H1 (cell line): ENCODE results near the gene TGFBR2. TPM values are rescaled to one million over a fixed set of nuclear protein-coding genes. Genes with fewer than 3 reads are reported as not detected.

Source experiments
- CTCF ChIA-PET: fragments of 300-600 bp; sonication (Branson Sonifier 250); formaldehyde crosslinking; loops from one replicate; lab custom pipeline; 2021; ENCODE audit not compliant: partially characterized antibody; lab: Charles Lee
- POLR2A ChIA-PET: fragments of 300-600 bp; sonication (Branson Sonifier 250); formaldehyde crosslinking; loops from one replicate; lab custom pipeline; 2021; ENCODE audit warnings: inconsistent platforms; ENCODE audit not compliant: partially characterized antibody; lab: Charles Lee
- DNase-seq, 2 experiments: peaks; one replicate each; pipeline versions ENCODE4 v3.0.0 to v3.0.0-alpha.2; 2010 to 2022; ENCODE audit warnings: low spot score in 2 of 2, low read depth in 1 of 2, mixed read lengths in 1 of 2
- FAIRE-seq: peaks from 2 replicates; lab custom pipeline; 2011; peaks lifted over from hg19 to GRCh38; lab: Jason Lieb, UNC
- H2AFZ ChIP-seq: 2 replicates; pipeline ENCODE4 v1.8.1; 2012; ENCODE audit warnings: low read length, inconsistent platforms
- H2AK5ac ChIP-seq: 2 replicates; pipeline ENCODE4 v1.6.1; 2013; ENCODE audit warnings: low read depth, low read length
- H2BK120ac ChIP-seq: replicated peaks from 2 replicates; pipeline ENCODE3; 2013; ENCODE audit warnings: low read depth, low read length, inconsistent platforms
- H2BK12ac ChIP-seq: 2 replicates; pipeline ENCODE4 v1.6.1; 2013; ENCODE audit warnings: low read depth, low read length
- H2BK15ac ChIP-seq: 2 replicates; pipeline ENCODE4 v1.6.1; 2013; ENCODE audit warnings: low read length
- H2BK20ac ChIP-seq: 2 replicates; pipeline ENCODE4 v1.6.1; 2013; ENCODE audit warnings: low read length
- H2BK5ac ChIP-seq: 2 replicates; pipeline ENCODE4 v1.6.1; 2013; ENCODE audit warnings: low read depth, low read length
- H3K14ac ChIP-seq: 2 replicates; pipeline ENCODE4 v1.6.1; 2013; ENCODE audit warnings: inconsistent platforms; ENCODE audit not compliant: insufficient read length
- H3K18ac ChIP-seq: 2 replicates; pipeline ENCODE4 v1.6.1; 2013; ENCODE audit warnings: low read length; ENCODE audit errors: extremely low read depth
- H3K23ac ChIP-seq: 2 replicates; pipeline ENCODE4 v1.6.1; 2013; ENCODE audit warnings: inconsistent platforms; ENCODE audit not compliant: insufficient read length
- H3K23me2 ChIP-seq: 2 replicates; pipeline ENCODE4 v1.6.1; 2013; ENCODE audit warnings: low read depth, low read length
- H3K27ac ChIP-seq: 2 replicates; pipeline ENCODE4 v1.6.1; 2011; ENCODE audit warnings: low read depth, low read length, inconsistent platforms
- H3K27me3 ChIP-seq, 4 experiments: replicated peaks in 1 of 4; 1 replicate in 1 of 4; 2 replicates in 3 of 4; pipeline versions ENCODE4 v1.6.1 to v1.8.1; 2011 to 2013; ENCODE audit warnings: low read length in 3 of 4, mild to moderate bottlenecking in 3 of 4, inconsistent platforms in 2 of 4, mixed read lengths in 2 of 4, moderate library complexity in 1 of 4; ENCODE audit not compliant: control insufficient read depth in 3 of 4, insufficient read depth in 3 of 4; ENCODE audit errors: extremely low read depth in 1 of 4
- H3K36me3 ChIP-seq, 4 experiments: 2 replicates each; pipeline versions ENCODE4 v1.6.1 to v1.8.1; 2011 to 2013; ENCODE audit warnings: mild to moderate bottlenecking in 4 of 4, low read length in 3 of 4, moderate library complexity in 2 of 4, control low read depth in 1 of 4, inconsistent platforms in 1 of 4; ENCODE audit not compliant: insufficient read depth in 4 of 4, control insufficient read depth in 2 of 4
- H3K4ac ChIP-seq: replicated peaks from 2 replicates; pipeline ENCODE3; 2013; ENCODE audit warnings: low read length, low read depth, mixed read lengths, inconsistent platforms; ENCODE audit not compliant: insufficient read length
- H3K4me1 ChIP-seq, 4 experiments: replicated peaks in 1 of 4; 1 replicate in 1 of 4; 2 replicates in 3 of 4; pipeline versions ENCODE4 v1.6.1 to v1.8.1; 2011 to 2013; ENCODE audit warnings: low read length in 3 of 4, inconsistent platforms in 2 of 4, mixed read lengths in 1 of 4; ENCODE audit not compliant: insufficient read depth in 4 of 4, control insufficient read depth in 3 of 4
- H3K4me2 ChIP-seq, 2 experiments: 2 replicates each; pipeline versions ENCODE4 v1.6.1 to v1.8.1; 2011 to 2013; ENCODE audit warnings: low read depth in 2 of 2, low read length in 2 of 2, control low read depth in 1 of 2, inconsistent platforms in 1 of 2, mild to moderate bottlenecking in 1 of 2; ENCODE audit not compliant: insufficient read depth in 1 of 2
- H3K4me3 ChIP-seq, 4 experiments: fragments of 200-600, 300-600 bp in 1 of 4; sonication (generic), shearing (Covaris generic), sonication (Bioruptor Twin) in 1 of 4; 2 replicates each; pipeline versions ENCODE4 v1.5.1 to v1.8.1; 2011 to 2016; ENCODE audit warnings: low read length in 4 of 4, low read depth in 3 of 4, control low read depth in 2 of 4, inconsistent platforms in 2 of 4, mild to moderate bottlenecking in 2 of 4, mixed read lengths in 1 of 4, moderate library complexity in 1 of 4; ENCODE audit not compliant: insufficient read depth in 2 of 4; ENCODE audit errors: extremely low read depth in 1 of 4
- H3K56ac ChIP-seq: replicated peaks from 2 replicates; pipeline ENCODE3; 2013; ENCODE audit warnings: low read depth, mild to moderate bottlenecking, mixed read lengths, low read length, inconsistent platforms; ENCODE audit not compliant: insufficient read length
- H3K79me1 ChIP-seq: 2 replicates; pipeline ENCODE4 v1.6.1; 2013; ENCODE audit warnings: low read depth, low read length, control low read depth
- H3K79me2 ChIP-seq, 2 experiments: 2 replicates each; pipeline versions ENCODE4 v1.6.1 to v1.8.1; 2012 to 2013; ENCODE audit warnings: low read length in 2 of 2, mild to moderate bottlenecking in 2 of 2, inconsistent platforms in 1 of 2; ENCODE audit not compliant: insufficient read depth in 2 of 2, control insufficient read depth in 1 of 2
- H3K9ac ChIP-seq, 4 experiments: replicated peaks in 1 of 4; 1 replicate in 1 of 4; 2 replicates in 3 of 4; pipeline versions ENCODE4 v1.6.1 to v1.8.1; 2011 to 2013; ENCODE audit warnings: low read depth in 3 of 4, low read length in 3 of 4, control low read depth in 2 of 4, mild to moderate bottlenecking in 2 of 4, moderate library complexity in 2 of 4, inconsistent platforms in 1 of 4; ENCODE audit errors: extremely low read depth in 1 of 4
- H3K9me3 ChIP-seq, 2 experiments: 2 replicates each; pipeline versions ENCODE4 v1.6.1 to v1.8.1; 2012 to 2013; ENCODE audit warnings: mild to moderate bottlenecking in 2 of 2, moderate library complexity in 2 of 2, control low read depth in 1 of 2, inconsistent platforms in 1 of 2, low read depth in 1 of 2, low read length in 1 of 2, mixed read lengths in 1 of 2; ENCODE audit not compliant: insufficient read depth in 2 of 2
- H4K20me1 ChIP-seq, 2 experiments: replicated peaks in 1 of 2; 2 replicates each; pipeline versions ENCODE3 to v1.8.1; 2011 to 2013; ENCODE audit warnings: inconsistent platforms in 2 of 2, low read length in 2 of 2, mild to moderate bottlenecking in 1 of 2; ENCODE audit not compliant: insufficient read depth in 2 of 2, control insufficient read depth in 1 of 2
- H4K5ac ChIP-seq: 2 replicates; pipeline ENCODE4 v1.6.1; 2013; ENCODE audit warnings: low read length, low read depth, mixed read lengths, inconsistent platforms; ENCODE audit not compliant: insufficient read length
- H4K8ac ChIP-seq: 2 replicates; pipeline ENCODE4 v1.8.0; 2013; ENCODE audit warnings: mild to moderate bottlenecking, moderate library complexity, low read length, inconsistent platforms; ENCODE audit not compliant: insufficient read depth; ENCODE audit errors: extremely low read depth
- H4K91ac ChIP-seq: replicated peaks from 2 replicates; pipeline ENCODE3; 2013; ENCODE audit warnings: low read length, mixed read lengths, inconsistent platforms; ENCODE audit not compliant: insufficient read length
- EGR1 ChIP-seq: IDR thresholded peaks from 2 replicates; pipeline ENCODE4 v1.6.1; 2011; ENCODE audit warnings: low read depth, low read length, borderline replicate concordance
- HDAC6 ChIP-seq: IDR thresholded peaks from one replicate; pipeline ENCODE4 v1.7.1; 2012; ENCODE audit warnings: low read depth, mild to moderate bottlenecking, inconsistent platforms, low read length, moderate library complexity
- WGBS, 2 experiments: shearing (Covaris generic) in 1 of 2; methylation state at CpG; one replicate each; pipeline versions ENCODE4 v1.1.6 to v1.1.7; 2013 to 2015; ENCODE audit warnings: low lambda C conversion rate in 2 of 2, mixed read lengths in 2 of 2, inconsistent platforms in 1 of 2, low coverage in 1 of 2, missing lambda C conversion rate in 1 of 2; ENCODE audit not compliant: insufficient replicate concordance in 2 of 2, insufficient coverage in 1 of 2, insufficient read length in 1 of 2; ENCODE audit errors: extremely low coverage in 1 of 2, missing lambda C conversion rate in 1 of 2; 5-methylcytosine and 5-hydroxymethylcytosine counted together
- polyA plus RNA-seq, 7 experiments: library from polyadenylated mRNA; depleted of rRNA in 3 of 7; stranded (reverse) in 5 of 7; unstranded in 2 of 7; fragments of >200 nt in 5 of 7; fragments of 200-250 nt in 2 of 7; gene quantifications; 1 replicate in 5 of 7; 2 replicates in 1 of 7; 4 replicates in 1 of 7; pipeline versions ENCODE4 v1.2.1 to v1.2.3, GENCODE V29; 2011 to 2013; ENCODE audit warnings: missing spikeins in 2 of 7, mixed read lengths in 2 of 7
- total RNA-seq: library from RNA; stranded (reverse); fragmentation: NEBNext Ultra II Directional; extraction: Animal tissue kit (Norgen Biotek cat#: 25700); gene quantifications from 2 replicates; pipeline ENCODE4 v1.2.1, GENCODE V29; 2021

Gene TGFBR2
- total and polyA plus RNA-seq, 2 of the 8 experiments (the other 6 are each of a cell fraction or from before 2014, with no cell fraction given) = 4.2 to 7.4 TPM

DNA sequence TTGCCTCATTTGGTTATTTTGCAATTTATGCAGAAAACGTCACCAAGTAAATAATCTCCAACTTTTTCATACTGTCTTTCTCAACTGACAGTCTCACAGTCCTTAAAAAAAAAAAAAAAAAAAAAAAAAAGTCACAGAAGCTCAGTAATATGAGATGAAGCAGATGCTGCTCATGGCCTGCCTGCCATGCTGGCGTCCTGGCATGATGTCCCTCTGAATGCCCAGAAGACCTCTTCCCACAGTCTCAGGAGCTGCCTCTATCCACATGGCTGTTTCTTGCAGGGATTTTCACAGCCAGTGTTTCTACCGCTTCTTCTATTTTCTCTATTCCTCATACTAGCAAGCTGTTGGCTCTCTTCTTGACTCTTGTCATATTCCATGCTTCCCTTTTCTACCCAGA, 87.7 kb downstream of the TGFBR2 start:
- Histone ChIP-seq H3K9me3 (no peaks in the 10 kb centered on the region), H4K20me1 (no peaks in the 10 kb centered on the region), H4K5ac (no peak overlapping the region), H4K91ac (no peak overlapping the region), H2AK5ac (no peak overlapping the region), H3K4me3 (no peak overlapping the region), H3K27me3 (no peaks in the 10 kb centered on the region), H3K4me1 (peaks cover 0 to 13% (median 5%) of the 10 kb centered on the region in 4 experiments; a peak in 5 of 7 replicates), H3K79me1 (no peaks in the 10 kb centered on the region), H3K18ac (no peak overlapping the region), H3K36me3 (peaks cover 2 to 8% (median 4%) of the 10 kb centered on the region in 4 experiments; a peak in 3 of 8 replicates), H2BK20ac (0 out of 2 replicates have a peak overlapping the region, but pooled peaks have one; percentile 8), H2BK5ac (peak overlapping the region; percentile 81; the same call in 1 of the 2 replicates), H2AFZ (no peak overlapping the region), H2BK15ac (no peak overlapping the region), H3K4ac (no peak overlapping the region), H3K27ac (no peak overlapping the region), H3K4me2 (no peak overlapping the region), H3K56ac (no peak overlapping the region), H3K9ac (no peak overlapping the region), H2BK120ac (no peak overlapping the region), H4K8ac (no peak overlapping the region), H3K23me2 (no peaks in the 10 kb centered on the region; the same call in 1 of the 2 replicates), H2BK12ac (no peak overlapping the region), H3K23ac (no peak overlapping the region), H3K14ac (no peak overlapping the region), H3K79me2 (no peaks in the 10 kb centered on the region)
- POLR2A ChIA-PET = no interaction called here
- CTCF ChIA-PET = interaction anchor here (0.6 to 6.3 kb wide), 38 partner anchors 9 to 679 kb away, joined by 3 to 60 read pairs (median 4); no protein-coding TSS in a partner anchor
- FAIRE-seq = no peak
- no peak for DNase-seq
- TF ChIP-seq HDAC6 (no peak), EGR1 (no peak)
- WGBS, 2 experiments = 65% methylated on average over 3 of the region's 3 CpGs; no CpG with 5 or more reads in 1 of the 2 experiments
